Loucy (cell line): ENCODE measurements around the gene WNK4.

Experiments used
- CTCF ChIP-seq: fragments of 200-600 bp; sonication (generic); conservative IDR thresholded peaks from 2 replicates; pipeline ENCODE4 v1.5.1; 2014; ENCODE audit warnings: mild to moderate bottlenecking, antibody characterized with exemption, low read length
- EZH2phosphoT487 ChIP-seq: fragments of 200-600 bp; IDR thresholded peaks from 2 replicates; pipeline ENCODE4 v1.6.1; 2018; ENCODE audit warnings: antibody characterized with exemption, mild to moderate bottlenecking, moderate library complexity, borderline replicate concordance

DNA sequence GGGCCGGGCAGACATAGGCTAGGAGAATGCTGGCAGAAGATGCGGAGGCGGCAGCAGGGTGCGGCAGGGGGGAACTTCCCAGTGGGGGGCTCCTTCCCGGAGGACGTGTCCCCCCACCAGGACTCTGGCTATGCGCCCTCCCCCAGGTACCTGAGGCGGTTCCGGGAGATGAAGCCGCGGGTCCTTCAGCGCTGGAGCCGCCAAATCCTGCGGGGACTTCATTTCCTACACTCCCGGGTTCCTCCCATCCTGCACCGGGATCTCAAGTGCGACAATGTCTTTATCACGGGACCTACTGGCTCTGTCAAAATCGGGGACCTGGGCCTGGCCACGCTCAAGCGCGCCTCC, 3.4 kb downstream of the WNK4 start:
- no peak for TF ChIP-seq CTCF
- TF ChIP-seq EZH2phosphoT487: no peak
